ENCODE results near the gene PAK6.

The PAK6 gene

DNA sequence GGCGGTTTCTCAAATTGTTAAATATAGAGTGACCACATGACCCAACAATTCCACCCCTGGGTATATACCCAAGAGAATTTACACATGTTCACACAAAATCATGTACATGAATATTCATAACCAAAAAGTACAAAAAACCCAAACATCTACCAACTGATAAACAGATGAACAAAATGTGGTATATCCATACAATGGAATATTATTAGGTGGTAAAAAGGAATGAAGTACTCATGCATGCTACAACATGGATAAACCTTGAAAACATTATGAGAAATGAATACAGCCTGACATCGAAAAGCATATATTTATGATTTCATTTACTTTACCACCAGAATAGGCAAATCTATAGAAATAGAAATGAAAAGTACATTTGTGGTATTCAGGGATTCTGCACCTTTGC, 61.5 kb downstream of the PAK6 start:
- H3K27me3 ChIP-seq (ENCODE audit: insufficient read depth, low read depth, severe bottlenecking) = no peaks in the 10 kb centered on the region
- peaks cover 9% of the 10 kb centered on the region for H3K9me3 ChIP-seq (ENCODE audit: severe bottlenecking)
- H3K27ac ChIP-seq = no peak overlapping the region
- no peak for DNase-seq
- TF ChIP-seq, protein P1, sequence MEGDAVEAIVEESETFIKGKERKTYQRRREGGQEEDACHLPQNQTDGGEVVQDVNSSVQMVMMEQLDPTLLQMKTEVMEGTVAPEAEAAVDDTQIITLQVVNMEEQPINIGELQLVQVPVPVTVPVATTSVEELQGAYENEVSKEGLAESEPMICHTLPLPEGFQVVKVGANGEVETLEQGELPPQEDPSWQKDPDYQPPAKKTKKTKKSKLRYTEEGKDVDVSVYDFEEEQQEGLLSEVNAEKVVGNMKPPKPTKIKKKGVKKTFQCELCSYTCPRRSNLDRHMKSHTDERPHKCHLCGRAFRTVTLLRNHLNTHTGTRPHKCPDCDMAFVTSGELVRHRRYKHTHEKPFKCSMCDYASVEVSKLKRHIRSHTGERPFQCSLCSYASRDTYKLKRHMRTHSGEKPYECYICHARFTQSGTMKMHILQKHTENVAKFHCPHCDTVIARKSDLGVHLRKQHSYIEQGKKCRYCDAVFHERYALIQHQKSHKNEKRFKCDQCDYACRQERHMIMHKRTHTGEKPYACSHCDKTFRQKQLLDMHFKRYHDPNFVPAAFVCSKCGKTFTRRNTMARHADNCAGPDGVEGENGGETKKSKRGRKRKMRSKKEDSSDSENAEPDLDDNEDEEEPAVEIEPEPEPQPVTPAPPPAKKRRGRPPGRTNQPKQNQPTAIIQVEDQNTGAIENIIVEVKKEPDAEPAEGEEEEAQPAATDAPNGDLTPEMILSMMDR (IDR thresholded peaks at IDR 0.05; ENCODE audit: low read depth, low read length) = no peak
- H3K36me3 ChIP-seq = peaks cover 9% of the 10 kb centered on the region
- H3K4me3 ChIP-seq (ENCODE audit: low read depth, low read length) = no peak overlapping the region

DNA sequence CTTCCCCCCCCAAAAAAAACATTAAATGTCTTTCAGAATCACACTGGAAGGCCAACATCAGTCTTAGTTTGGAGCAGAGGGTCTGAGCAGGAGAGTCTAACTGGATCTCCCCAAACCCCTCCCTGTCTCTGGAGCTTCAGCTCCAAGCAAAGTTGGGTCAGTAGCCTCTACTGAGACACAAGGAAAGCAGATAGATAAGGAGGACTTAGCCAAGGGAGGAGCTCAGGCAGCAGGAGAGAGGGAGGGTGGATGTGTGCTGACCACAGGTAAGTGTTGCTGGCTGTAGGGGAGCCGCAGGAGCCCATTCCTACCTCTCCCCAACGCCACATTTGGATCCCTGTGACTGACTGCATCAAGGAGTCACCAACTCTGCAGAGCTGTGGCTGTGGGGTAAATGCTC, 61.9 kb downstream of the PAK6 start:
- peaks cover 9% of the 10 kb centered on the region for H3K9me3 ChIP-seq (ENCODE audit: severe bottlenecking)
- DNase-seq = no peak
- no peaks in the 10 kb centered on the region for H3K27me3 ChIP-seq (ENCODE audit: insufficient read depth, low read depth, severe bottlenecking)
- TF ChIP-seq, protein P1 (IDR thresholded peaks at IDR 0.05; ENCODE audit: low read depth, low read length) = no peak
- H3K4me3 ChIP-seq (ENCODE audit: low read depth, low read length) = no peak overlapping the region
- peaks cover 9% of the 10 kb centered on the region for H3K36me3 ChIP-seq
- no peak overlapping the region for H3K27ac ChIP-seq

DNA sequence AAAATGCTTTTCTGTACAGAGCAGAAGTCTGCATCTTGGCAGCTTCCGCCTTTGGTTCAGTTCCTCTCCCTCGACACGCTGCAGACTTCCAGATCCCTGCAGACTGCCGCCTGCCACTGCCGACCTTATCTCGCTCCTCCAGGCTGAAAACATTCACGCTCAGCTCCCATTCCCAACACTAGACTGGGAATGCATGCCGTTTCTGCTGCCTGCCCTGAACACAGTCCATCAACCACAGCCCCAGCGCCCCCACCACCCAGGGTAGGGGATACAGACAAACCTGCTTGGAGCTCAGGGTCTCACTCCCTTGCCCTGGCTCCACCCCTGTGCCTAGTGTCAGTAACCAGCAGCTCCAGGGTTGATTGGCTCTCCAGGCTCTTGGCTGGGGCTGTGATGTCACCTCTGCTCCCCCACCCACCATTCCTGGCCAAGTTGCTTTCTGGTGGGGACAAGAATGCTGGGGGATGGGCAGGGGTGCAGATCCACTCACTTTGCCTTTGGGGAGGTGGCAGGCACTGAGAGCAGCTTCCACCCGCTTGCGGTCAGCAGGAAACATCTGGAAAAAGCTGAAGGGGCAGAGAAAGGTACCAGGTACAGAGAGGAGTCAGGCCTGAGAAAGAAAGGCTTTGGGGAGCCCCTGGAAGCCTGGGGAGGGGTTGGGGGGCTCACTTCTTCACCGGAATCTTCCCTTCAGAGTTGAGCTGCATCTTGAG, 62.8 kb downstream of the PAK6 start:
- H3K27me3 ChIP-seq (ENCODE audit: insufficient read depth, low read depth, severe bottlenecking) = no peaks in the 10 kb centered on the region
- no peak for DNase-seq
- H3K4me3 ChIP-seq (ENCODE audit: low read depth, low read length) = no peak overlapping the region
- peaks cover 9% of the 10 kb centered on the region for H3K9me3 ChIP-seq (ENCODE audit: severe bottlenecking)
- peaks cover 9% of the 10 kb centered on the region for H3K36me3 ChIP-seq
- H3K27ac ChIP-seq = no peak overlapping the region
- TF ChIP-seq, protein P1 (IDR thresholded peaks at IDR 0.05; ENCODE audit: low read depth, low read length) = no peak

DNA sequence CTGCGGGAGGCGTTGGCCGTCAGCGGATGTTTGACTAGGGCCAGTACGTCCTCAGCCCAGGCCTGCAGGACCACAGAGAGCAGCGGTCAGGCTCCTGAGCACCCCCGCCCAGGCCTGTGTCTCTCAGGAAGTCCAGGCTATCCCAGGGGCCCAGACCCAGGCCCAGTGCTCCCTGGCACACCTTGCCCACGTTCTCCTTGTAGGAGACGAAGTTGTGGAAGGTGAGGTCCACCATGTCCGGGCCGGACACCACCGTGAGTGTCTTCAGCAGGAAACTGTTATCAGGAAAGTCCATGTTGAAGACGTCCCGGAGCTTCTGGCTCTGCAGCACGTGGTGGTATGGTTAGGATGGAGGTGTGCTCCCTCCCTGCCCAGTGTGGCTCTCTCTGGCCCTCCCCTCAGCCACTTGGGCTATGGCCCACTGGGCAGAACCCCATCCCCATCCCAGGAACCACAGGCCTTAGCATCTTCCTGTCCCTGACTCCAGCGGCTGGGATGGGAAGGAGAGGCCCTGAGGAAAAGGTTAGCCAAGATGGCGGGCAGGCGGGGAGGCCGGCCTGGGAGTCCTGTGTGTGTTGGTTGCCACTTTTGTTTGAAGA, 63.5 kb downstream of the PAK6 start:
- TF ChIP-seq, protein P1 (IDR thresholded peaks at IDR 0.05; ENCODE audit: low read depth, low read length) = no peak
- Histone ChIP-seq H3K4me3 (ENCODE audit: low read depth, low read length) (no peak overlapping the region), H3K27me3 (ENCODE audit: insufficient read depth, low read depth, severe bottlenecking) (no peaks in the 10 kb centered on the region), H3K36me3 (peaks cover 9% of the 10 kb centered on the region), H3K27ac (no peak overlapping the region), H3K9me3 (ENCODE audit: severe bottlenecking) (peaks cover 9% of the 10 kb centered on the region)
- DNase-seq = no peak

DNA sequence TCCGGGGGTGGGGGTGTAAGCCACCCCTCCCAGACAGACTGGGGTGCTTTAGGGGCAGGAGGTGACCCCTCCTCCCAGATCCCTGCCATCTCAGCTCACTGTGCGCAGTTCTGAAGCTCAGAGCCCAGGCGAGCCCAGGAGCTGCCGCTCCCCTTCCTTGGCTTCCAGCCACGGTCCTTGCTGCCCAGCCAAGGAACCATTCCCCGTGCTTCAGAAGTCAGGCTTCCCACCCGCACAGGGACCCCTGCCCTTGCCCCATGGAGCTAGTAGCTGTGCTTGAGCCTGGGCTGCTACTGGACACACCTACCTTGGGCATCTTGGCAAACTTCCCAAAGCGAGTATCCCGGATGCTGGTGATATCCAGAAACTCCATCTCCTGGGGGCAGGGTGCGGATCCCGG, 64.1 kb downstream of the PAK6 start:
- H3K4me3 ChIP-seq (ENCODE audit: low read depth, low read length) = no peak overlapping the region
- TF ChIP-seq, protein P1 (IDR thresholded peaks at IDR 0.05; ENCODE audit: low read depth, low read length) = no peak
- no peak for DNase-seq
- no peak overlapping the region for H3K27ac ChIP-seq
- no peaks in the 10 kb centered on the region for H3K27me3 ChIP-seq (ENCODE audit: insufficient read depth, low read depth, severe bottlenecking)
- H3K9me3 ChIP-seq (ENCODE audit: severe bottlenecking) = peaks cover 9% of the 10 kb centered on the region
- H3K36me3 ChIP-seq = peaks cover 9% of the 10 kb centered on the region

Measured in WERI-Rb-1 (cell line).